Smooth muscle cell (in vitro differentiated cells): ENCODE results near the gene PCP4L1. TPM values are rescaled to one million over a fixed set of nuclear protein-coding genes. Genes with fewer than 3 reads are reported as not detected.

Source experiments
- DNase-seq: peaks from one replicate; lab custom pipeline; 2025; ENCODE audit not compliant: unreplicated experiment; lab: John Stamatoyannopoulos, UW
- H2AFZ ChIP-seq: fragments of 200-600 bp; sonication (generic); 2 replicates; pipeline ENCODE4 v1.6.0; 2016; ENCODE audit warnings: antibody characterized with exemption, low read depth, mild to moderate bottlenecking
- H3F3A ChIP-seq: fragments of 200-600 bp; sonication (generic); 2 replicates; pipeline ENCODE4 v1.6.0; 2017; ENCODE audit warnings: antibody characterized with exemption, low read depth
- H3K27ac ChIP-seq: fragments of 200-600 bp; sonication (generic); 2 replicates; pipeline ENCODE4 v1.5.1; 2016; ENCODE audit warnings: low read depth, mild to moderate bottlenecking
- H3K27me3 ChIP-seq: fragments of 200-600 bp; sonication (generic); 2 replicates; pipeline ENCODE4 v1.6.1; 2016; ENCODE audit warnings: low read depth, mild to moderate bottlenecking
- H3K36me3 ChIP-seq: fragments of 200-600 bp; sonication (generic); 2 replicates; pipeline ENCODE4 v1.5.1; 2016; ENCODE audit warnings: low read depth
- H3K4me1 ChIP-seq: fragments of 200-600 bp; sonication (generic); 2 replicates; pipeline ENCODE4 v1.5.1; 2016; ENCODE audit warnings: low read depth
- H3K4me2 ChIP-seq: fragments of 200-600 bp; sonication (generic); 2 replicates; pipeline ENCODE4 v1.6.0; 2016; ENCODE audit warnings: mild to moderate bottlenecking
- H3K4me3 ChIP-seq: fragments of 200-600 bp; sonication (generic); 2 replicates; pipeline ENCODE4 v1.5.1; 2016; ENCODE audit warnings: mild to moderate bottlenecking
- H3K79me2 ChIP-seq: fragments of 200-600 bp; sonication (generic); 2 replicates; pipeline ENCODE4 v1.6.0; 2016; ENCODE audit warnings: low read depth, mild to moderate bottlenecking
- H3K9ac ChIP-seq: fragments of 200-600 bp; sonication (generic); 2 replicates; pipeline ENCODE4 v1.6.0; 2016; ENCODE audit warnings: low read depth
- H3K9me3 ChIP-seq: fragments of 200-600 bp; sonication (generic); replicated peaks from 2 replicates; pipeline ENCODE4 v1.5.1; 2016; ENCODE audit warnings: low read depth
- H4K20me1 ChIP-seq: fragments of 200-600 bp; sonication (generic); 2 replicates; pipeline ENCODE4 v1.6.0; 2016; ENCODE audit warnings: low read depth
- CTCF ChIP-seq: fragments of 200-600 bp; sonication (generic); IDR thresholded peaks from 2 replicates; pipeline ENCODE4 v1.5.1; 2017; ENCODE audit warnings: borderline replicate concordance, mild to moderate bottlenecking, antibody characterized with exemption; ENCODE audit not compliant: insufficient read depth, poor library complexity, severe bottlenecking
- WGBS: methylation state at CpG from one replicate; pipeline ENCODE4 v1.1.7; 2016; ENCODE audit warnings: low lambda C conversion rate; 5-methylcytosine and 5-hydroxymethylcytosine counted together
- polyA plus RNA-seq: library from polyadenylated mRNA; unstranded; fragments of >200 nt; fragmentation: Nextera tagmentation; extraction: Ambion mirVana; gene quantifications from 2 replicates; pipeline ENCODE4 v1.2.1, GENCODE V29; 2016
- total RNA-seq: library from RNA; depleted of rRNA; stranded (reverse); fragments of >200 nt; gene quantifications from 2 replicates; pipeline ENCODE4 v1.2.3, GENCODE V29; 2014

The PCP4L1 gene
- total and polyA plus RNA-seq, 2 experiments from 2014 or later: 0.13 TPM; not detected in 1

- Histone ChIP-seq H3K79me2 (no peaks in the 10 kb centered on the region), H2AFZ (no peak within 1 kb of the TSS), H3K9me3 (no peaks in the 10 kb centered on the region), H3K4me2 (peak within 1 kb of the TSS; percentile 79), H4K20me1 (no peaks in the 10 kb centered on the region), H3K4me1 (peaks cover 13% of the 10 kb centered on the region), H3K36me3 (peaks cover 27% of the 10 kb centered on the region), H3K27ac (peak within 1 kb of the TSS; percentile 92), H3K9ac (no peak within 1 kb of the TSS), H3K4me3 (no peak within 1 kb of the TSS), H3K27me3 (no peaks in the 10 kb centered on the region), H3F3A (peaks cover 15% of the 10 kb centered on the region)
- 93% methylated on average over 10 of the region's 10 CpGs for WGBS
- no peak for TF ChIP-seq CTCF
- no peak for DNase-seq
These were observed 43.5 kb upstream of the PCP4L1 start, which contains the start of gene FCER1G for GRCh38 chr1:161215076-161215475. Gene FCER1G (plus strand): TSS chr1:161215295. CDS start chr1:161215322, 27 bp downstream.

GRCh38 chr1:161216945-161217712 lies 41.4 kb upstream of the PCP4L1 start:
- H3K36me3 ChIP-seq: peaks cover 19% of the 10 kb centered on the region
- H3K4me3 ChIP-seq: no peak overlapping the region
- H3K27ac ChIP-seq: peak overlapping the region; percentile 92
- H4K20me1 ChIP-seq: no peaks in the 10 kb centered on the region
- peak overlapping the region; percentile 65 for H3K9ac ChIP-seq
- H3K4me1 ChIP-seq: peaks cover 13% of the 10 kb centered on the region
- no peak for TF ChIP-seq CTCF
- no peaks in the 10 kb centered on the region for H3K9me3 ChIP-seq
- H3K79me2 ChIP-seq: no peaks in the 10 kb centered on the region
- peak overlapping the region; percentile 67 for H2AFZ ChIP-seq
- no peaks in the 10 kb centered on the region for H3K27me3 ChIP-seq
- WGBS: 35% methylated on average over 7 of the region's 7 CpGs
- peak overlapping the region; percentile 79 for H3K4me2 ChIP-seq
- no peak for DNase-seq
- peaks cover 15% of the 10 kb centered on the region for H3F3A ChIP-seq

GRCh38 chr1:161217831-161218230 lies 40.7 kb upstream of the PCP4L1 start:
- Histone ChIP-seq H3K9me3 (no peaks in the 10 kb centered on the region), H3K79me2 (no peaks in the 10 kb centered on the region), H3K27me3 (no peaks in the 10 kb centered on the region), H3F3A (peaks cover 15% of the 10 kb centered on the region), H3K4me3 (no peak overlapping the region), H4K20me1 (no peaks in the 10 kb centered on the region), H3K4me2 (no peak overlapping the region), H3K4me1 (peaks cover 13% of the 10 kb centered on the region), H3K36me3 (peaks cover 12% of the 10 kb centered on the region), H2AFZ (no peak overlapping the region), H3K27ac (peak overlapping the region; percentile 92), H3K9ac (no peak overlapping the region)
- no peak for DNase-seq
- WGBS: 88% methylated on average over 6 of the region's 6 CpGs
- TF ChIP-seq CTCF: no peak
